ENCODE data around the gene ABCA2.

GRCh38 chr9:137066096-137066861 lies 38.2 kb upstream of the ABCA2 start:
- TF ChIP-seq, protein P1, sequence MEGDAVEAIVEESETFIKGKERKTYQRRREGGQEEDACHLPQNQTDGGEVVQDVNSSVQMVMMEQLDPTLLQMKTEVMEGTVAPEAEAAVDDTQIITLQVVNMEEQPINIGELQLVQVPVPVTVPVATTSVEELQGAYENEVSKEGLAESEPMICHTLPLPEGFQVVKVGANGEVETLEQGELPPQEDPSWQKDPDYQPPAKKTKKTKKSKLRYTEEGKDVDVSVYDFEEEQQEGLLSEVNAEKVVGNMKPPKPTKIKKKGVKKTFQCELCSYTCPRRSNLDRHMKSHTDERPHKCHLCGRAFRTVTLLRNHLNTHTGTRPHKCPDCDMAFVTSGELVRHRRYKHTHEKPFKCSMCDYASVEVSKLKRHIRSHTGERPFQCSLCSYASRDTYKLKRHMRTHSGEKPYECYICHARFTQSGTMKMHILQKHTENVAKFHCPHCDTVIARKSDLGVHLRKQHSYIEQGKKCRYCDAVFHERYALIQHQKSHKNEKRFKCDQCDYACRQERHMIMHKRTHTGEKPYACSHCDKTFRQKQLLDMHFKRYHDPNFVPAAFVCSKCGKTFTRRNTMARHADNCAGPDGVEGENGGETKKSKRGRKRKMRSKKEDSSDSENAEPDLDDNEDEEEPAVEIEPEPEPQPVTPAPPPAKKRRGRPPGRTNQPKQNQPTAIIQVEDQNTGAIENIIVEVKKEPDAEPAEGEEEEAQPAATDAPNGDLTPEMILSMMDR (IDR thresholded peaks at IDR 0.05), result no peak
- TF ChIP-seq POLR2A (IDR thresholded peaks at IDR 0.05), result no peak
